ENCODE data around the gene PXN. TPM values are rescaled to one million over a fixed set of nuclear protein-coding genes. Genes with fewer than 3 reads are reported as not detected.
"Not testable (repeated sequence)": the region's sequence is repeated elsewhere in the genome, so short reads cannot be mapped to it uniquely, and the experiment has no call there.

The PXN gene
- total RNA-seq, 1 donor = 24.8 TPM

DNA sequence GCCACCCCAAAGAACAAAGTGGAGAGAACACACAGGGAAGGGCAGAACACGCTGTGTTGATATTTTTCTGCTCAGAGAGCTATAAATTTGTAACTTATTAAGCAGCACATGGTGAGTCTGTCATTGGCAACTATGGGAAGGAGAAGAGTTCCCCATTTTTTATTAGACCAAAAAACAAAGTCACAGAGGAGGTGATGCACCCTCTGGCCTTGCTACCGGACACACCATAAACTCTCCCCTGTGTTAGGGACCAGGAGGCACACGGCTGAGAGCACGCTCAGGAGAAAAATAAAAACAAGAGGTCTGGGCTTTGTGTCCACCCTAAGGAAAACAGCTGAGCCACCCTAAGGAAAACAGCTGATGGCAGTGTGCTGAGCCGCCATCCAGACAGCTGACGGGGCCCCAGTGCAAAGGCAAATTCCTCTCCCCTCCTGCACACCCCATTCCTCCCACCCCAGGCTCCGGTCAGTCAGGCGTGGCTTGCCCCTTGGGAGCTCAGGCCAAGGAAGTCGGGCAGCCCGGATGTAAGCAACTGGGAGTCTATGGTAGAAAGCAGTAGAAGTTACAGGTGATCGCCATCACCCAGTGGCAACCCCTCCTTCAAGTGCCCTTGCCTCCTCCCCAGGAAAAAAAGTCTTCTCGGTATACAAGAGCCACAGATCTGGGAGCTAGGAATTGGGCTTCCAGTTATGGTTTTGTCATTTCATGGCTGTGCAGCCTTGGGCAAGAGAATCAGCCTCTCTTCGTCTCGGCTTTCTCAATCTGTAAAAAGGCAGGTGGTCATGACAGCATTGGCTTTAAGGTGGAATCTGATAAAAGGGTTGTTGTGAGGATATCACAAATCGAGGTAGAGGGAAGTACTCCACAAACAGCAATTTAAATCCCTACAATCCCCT, 2.4 kb downstream of the PXN start:
- peak in 1 of 3 donors; percentile 31 for DNase-seq (ENCODE audit: low read depth in 2 of 3, low spot score in 2 of 3)

DNA sequence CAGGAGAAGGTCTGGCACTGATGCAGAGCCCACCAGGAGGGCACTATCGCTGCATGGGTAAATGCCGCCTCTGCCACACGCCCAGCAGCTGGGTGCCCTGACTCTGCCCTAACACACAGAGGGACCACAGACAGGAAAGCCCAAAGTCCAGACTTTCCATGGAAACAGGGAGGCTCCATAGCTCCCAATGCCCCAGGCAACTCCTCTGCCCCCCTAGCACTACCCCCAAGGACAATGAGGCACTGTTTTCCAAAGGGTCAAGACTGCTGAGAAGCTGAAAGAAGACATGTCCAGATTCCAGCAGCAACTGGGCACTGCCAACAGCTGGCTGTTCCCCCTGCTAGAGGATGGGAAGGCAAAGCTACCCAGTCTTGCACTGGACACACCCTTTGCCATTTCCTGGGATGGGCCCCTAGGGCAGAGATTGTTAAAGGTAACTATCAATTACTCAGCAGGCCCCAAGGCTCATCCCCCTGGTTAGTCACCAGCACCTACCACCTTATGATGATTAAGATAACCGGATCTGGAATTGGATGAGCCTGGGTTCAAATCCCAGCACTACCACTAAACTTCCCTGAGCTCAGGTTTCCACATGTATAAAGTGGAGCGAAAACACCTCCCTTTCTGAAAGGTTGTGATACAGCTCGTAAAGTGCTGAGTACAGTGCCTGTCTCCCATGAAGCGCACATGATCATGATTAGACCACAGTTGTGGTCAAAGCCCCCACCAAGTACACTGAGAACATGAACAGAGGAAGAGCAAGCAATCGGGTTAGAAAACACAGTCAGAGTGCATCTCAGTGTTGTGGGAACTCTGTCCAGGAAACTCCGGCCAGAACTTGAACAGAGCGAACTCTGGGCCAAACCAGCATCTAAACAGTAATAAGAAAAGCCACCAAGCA, 3.3 kb downstream of the PXN start:
- peak in 2 of 3 donors; percentile 39 to 57 for DNase-seq (ENCODE audit: low read depth in 2 of 3, low spot score in 2 of 3)

DNA sequence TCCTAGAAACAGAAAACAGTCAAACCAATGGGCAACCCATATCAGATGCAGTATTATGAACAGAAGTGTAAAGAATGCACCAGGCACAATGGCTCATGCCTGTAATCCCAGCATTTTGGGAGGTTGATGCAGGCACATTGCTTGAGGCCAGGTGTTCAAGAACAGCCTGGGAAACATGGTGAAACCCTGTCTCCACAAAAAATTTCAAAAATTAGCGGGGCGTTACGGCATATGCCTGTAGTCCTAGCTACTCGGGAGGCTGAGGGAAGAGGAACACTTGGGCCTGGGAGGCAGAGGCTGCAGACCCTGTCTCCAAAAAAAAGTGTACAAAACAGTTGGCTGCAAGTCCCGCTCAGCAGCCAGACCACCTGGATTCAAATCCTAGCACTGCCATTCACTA, 4.9 kb downstream of the PXN start:
- DNase-seq (ENCODE audit: low read depth in 2 of 3, low spot score in 2 of 3) = no peak

DNA sequence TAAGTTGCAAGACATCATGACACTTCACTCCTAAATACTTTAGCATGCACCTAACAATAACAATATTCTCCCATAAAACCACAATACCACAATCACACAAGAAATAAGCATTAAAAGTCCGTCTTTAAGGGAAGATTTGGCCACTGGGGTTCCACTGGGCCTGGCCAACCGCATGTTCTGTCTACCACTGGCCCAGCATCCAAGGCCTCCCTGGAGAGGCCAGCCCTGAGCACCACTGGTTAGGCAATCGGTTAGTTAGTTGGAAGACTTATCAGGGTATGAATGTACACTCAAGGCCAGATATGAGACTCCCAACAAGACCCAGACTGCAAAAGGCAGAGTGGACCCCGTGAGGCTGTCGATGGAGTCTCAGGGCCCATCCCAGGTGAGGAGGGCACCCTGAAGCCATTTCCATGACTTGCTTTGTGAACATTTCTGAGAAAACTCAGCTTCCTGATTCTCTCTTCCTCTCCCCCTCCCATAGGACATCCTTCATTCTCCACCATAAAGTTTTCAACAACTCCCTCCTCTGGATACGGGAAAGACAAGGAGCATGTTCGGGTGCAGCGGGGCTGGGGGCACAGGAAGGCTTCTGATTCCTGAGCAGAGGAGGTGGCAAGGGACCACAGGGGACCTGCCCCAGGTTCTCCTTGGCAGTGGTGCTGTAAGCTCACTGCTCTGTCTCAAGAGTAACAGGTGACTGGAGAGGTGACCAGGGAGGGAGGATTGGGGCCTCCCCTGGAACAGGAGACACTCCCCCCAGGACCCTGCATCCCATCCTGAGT, 5.9 kb downstream of the PXN start:
- no peak for DNase-seq (ENCODE audit: low read depth in 2 of 3, low spot score in 2 of 3)

DNA sequence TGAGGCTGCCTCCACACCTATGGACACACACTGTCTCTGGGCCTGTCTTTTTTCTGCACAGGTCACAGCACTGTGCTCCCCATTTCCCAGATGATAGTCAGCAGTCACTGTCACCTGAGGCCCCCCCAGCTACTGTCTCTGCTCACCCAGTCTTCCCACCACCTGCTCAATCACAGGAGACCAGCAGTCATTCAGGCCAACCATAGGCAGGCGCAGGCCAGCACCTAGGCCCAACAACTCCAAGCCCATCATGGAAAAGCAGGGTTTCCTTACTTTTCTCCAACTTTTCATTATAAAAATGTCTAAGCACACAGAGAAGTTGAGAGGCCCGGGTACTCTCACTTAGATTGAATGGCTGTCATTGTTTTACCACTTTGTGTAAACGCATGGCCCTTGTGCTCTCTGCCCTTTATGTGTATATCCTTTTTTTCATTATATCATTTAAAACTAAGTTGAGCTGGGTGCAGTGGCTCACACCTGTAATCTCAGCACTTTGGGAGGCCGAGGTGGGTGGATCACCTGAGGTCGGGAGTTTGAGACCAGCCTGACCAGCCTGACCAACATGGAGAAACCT, 7.1 kb downstream of the PXN start:
- no peak for DNase-seq (ENCODE audit: low read depth in 2 of 3, low spot score in 2 of 3)

DNA sequence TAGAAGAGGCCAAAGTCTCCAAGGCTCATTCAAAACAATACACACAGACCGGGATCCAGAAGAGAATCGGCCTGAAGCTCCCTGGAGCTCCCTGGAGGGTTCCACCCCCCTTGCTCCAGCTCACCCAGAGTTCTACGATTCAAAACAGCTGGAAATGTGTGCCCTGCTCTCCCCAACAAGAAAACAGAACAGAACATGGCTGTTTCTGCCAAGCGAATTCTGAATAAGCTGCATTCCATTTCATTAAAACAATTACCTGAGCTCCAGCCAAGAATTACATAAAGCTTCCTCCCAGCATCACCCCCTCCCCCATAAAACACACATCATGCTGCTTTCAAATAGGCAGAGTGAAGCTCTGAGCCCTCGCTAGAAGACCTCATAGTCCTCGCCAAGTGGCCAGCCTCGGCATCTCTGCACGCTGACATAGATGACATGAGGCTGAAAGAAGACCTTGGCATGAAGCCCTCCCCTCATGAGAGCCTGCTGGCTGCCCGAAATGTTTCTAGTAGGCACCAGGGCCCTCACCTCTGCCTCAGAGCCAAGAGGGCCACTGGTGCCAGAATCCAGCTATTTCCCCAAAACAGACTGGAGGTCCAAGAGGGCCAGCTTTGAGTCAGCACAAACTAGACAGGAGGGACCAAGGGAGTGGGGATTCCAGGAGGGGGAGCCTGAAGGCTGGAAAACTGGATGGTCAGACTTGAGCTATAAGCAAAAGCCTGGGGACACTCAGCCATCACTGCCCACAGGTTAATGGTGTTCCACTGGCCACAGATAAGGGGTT, 8.3 kb downstream of the PXN start:
- DNase-seq (ENCODE audit: low read depth in 2 of 3, low spot score in 2 of 3) = no peak

DNA sequence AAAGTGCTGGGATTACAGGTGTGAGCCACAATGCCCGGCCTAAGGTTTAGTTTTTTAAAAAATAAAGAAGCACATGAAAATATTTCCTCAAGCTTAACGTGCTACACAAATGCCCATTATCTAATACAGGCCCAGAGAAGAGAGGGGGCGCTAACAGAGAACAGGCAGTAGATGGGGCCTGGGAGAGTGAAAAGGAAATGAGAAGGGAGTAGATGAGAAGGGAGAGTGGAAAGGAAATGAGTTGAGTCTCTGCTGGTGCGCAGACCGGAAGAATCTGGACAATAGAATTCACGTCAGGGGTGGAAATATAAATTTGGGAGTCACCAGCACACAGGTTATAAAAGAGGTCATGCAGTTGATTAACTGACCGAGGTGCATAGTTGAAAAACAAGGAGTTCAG, 10.7 kb downstream of the PXN start:
- no peak for DNase-seq (ENCODE audit: low read depth in 2 of 3, low spot score in 2 of 3)

DNA sequence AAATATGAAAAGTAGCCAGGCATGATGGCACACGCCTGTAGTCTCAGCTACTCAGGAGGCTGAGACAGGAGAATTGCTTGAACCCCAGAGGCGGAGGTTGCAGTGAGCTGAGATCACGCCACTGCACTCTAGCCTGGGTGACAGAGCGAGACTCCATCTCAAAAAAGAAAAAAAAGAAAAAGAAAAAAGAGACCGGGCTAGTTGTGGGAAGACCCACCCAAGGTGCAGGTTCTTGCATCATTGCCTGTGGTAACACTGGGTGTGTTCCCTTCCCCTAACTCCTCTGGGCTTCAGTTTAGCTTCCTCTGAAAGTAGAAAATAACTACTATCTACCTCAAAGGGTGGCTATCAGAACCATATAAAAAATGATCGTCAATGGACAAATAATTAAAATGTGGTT, 12.2 kb downstream of the PXN start:
- DNase-seq (ENCODE audit: low read depth in 2 of 3, low spot score in 2 of 3) = peak in 1 of 3 donors; percentile 55

DNA sequence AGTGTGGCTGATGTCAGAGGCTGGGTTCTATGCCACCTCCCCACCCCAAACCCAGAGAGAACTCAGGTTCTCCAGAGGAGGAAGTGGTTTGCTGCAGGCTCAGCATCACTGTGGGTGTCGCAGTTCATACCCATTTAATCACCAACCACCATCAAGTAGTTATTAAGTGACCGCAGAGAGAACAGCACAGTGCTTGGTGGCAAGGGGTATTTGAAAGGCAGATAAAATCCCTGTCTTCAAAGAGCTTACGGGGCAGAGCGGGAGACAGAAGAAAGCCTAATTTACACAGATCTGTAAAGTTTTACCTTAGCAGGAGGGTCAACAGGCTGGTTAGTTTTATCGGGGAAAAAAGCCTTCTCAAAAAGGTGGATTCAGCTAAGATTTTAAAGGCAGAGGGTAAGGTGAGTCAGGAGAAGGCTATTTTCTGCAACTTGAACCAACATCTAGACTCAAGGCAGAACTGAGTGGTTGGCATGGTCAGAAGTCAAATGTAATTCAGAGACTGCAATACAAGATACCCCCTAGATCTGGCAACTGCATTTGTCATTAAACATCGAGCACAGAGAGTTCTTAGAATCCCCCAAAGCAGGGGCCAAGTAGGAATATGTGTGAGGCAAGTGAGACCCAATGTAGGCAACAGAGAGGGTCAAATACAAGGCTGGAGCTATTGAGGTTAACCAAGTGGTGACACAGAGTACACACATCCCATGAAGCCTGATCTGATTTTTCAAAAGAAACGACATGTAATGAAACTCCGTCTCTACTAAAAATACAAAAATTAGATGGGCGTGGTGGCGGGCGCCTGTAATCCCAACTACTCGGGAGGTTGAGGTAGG, 13.2 kb downstream of the PXN start:
- peak in 2 of 3 donors; percentile 59 to 62 for DNase-seq (ENCODE audit: low read depth in 2 of 3, low spot score in 2 of 3)

DNA sequence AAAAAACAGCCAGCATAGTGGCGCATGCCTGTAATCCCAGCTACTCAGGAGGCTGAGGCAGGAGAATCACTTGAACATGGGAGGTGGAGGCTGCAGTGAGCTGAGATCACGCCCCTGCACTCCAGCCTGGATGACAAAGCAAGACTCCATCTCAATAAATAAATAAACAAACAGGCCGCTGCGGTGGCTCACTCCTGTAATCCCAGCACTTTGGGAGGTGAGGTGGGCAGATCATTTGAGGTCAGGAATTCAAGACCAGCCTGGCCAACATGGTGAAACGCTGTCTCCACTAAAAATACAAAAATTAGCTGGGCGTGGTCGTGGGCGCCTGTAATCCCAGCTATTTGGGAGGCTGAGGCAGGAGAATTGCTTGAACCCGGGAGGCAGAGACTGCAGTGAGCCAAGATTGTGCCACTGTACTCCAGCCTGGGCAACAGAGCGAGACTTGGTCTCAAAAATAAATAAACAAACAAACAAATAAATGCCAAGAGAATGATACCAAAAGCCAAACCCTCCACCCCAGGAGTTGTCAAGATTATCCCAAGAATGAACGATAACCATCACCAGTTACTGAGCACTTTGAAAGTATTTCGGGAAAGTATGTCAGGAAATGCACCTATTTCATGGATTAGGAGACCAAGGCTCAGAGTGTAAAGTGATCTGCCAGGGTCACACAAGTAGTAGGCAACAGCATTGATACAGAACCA, 14.0 kb downstream of the PXN start:
- not testable (repeated sequence) for DNase-seq (ENCODE audit: low read depth in 2 of 3, low spot score in 2 of 3)

DNA sequence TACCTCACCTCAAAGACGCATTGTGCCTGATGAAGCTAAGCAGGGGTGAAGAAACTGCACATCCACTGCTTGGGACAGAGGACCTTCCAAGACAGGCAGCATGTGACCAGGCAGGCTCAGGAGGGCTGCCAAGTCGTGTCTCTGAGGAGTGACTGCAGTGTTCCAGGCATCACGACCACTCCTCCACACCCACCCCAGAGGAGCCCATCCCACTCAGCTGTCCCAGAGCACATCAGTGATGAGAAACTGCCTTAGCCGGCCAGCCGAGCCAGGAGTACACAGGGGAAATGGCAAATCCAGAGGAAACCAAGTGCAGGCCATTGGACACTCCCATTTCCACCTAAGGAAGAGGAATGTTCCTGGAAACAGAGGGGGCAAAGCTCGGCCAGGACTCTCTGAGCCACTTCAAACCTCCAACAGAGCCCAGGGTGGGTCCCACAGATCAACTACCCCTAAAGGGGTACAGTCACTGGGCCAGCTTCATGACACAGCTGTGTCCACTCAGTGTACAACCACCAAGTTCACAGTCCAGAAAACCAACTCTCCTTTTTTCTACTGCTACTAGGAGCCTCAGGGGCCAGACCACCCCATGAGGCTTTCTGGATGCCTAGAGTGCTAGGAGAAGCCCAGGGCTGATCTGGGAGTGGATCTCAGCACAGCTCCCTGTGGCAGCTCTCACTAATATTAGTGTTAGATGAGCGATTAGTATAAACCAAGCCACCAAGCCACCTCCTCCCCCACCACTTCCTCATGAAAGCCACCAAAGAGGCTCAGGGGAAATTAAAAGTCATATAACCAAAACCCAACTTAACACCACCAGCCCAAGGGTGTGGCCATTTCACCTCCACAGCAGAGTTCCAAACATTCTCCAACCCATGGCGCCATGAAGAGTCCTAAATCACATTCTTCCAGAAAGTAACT, 15.4 kb downstream of the PXN start:
- DNase-seq (ENCODE audit: low read depth in 2 of 3, low spot score in 2 of 3) = no peak

DNA sequence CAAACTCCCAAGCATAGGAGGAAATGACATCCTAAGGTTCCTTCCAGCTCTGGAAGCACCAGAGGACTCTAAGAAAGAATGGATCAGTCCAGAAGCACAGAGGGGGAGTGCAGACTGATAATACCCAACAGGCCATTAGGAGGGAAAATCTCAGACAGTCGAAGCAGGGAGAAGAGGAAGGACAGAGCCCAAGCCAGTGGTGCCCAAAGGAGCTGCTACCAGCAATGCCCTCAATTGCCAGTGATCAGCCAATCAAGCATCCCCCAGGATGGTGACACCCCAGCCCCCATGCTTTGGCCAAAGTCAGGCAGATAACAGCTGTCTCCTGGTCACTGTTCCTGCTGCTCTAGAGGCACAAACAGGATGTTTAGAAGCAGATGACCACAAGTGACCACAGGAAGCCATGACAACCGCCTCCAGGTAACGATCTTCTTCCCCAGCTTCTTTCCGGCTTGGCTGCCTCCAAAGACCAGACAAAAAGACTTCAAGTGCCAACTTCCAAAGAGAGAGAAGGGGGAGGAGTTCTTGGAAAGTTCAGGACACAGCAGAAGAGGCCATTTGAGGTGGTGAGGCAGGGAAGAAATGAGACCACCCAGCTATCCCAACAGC, 16.2 kb downstream of the PXN start:
- no peak for DNase-seq (ENCODE audit: low read depth in 2 of 3, low spot score in 2 of 3)

DNA sequence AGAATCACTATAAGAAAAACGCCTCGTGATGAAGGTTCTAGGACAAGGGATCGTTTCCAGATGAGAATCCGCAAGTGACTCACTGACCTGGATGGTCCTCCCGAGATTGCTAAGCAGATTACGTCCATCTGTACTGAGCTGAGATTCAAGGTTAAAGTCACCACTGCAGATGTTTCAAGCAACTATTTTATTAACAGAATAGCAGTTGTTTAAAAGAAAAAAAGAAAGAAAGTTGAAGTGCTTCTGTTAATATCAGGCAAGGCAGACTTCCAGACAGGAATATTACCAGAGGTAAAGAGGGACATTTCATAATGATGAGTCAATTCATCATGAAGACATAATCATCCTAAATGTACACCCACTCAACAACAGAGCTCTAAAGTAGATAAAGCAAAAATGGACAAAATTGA, 17.9 kb downstream of the PXN start:
- DNase-seq (ENCODE audit: low read depth in 2 of 3, low spot score in 2 of 3) = no peak

DNA sequence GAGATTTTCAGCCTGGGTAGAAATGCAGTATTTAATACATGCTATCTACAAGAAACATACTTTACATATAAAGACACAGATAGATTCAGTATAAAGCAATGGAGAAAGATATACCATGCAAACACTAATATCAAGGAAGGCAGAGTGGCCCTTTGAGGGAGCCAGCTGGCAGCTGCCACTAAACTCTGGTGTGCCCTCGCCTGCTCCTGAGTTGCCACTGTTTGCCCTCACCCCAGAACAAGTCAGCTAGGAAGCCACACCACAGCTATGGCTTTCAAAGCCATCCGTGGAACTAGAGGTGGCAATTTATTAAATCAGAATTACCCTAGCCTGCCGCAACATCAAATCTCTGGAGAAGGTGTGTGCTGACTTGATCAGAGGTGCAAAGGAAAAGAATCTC, 18.3 kb downstream of the PXN start:
- no peak for DNase-seq (ENCODE audit: low read depth in 2 of 3, low spot score in 2 of 3)

DNA sequence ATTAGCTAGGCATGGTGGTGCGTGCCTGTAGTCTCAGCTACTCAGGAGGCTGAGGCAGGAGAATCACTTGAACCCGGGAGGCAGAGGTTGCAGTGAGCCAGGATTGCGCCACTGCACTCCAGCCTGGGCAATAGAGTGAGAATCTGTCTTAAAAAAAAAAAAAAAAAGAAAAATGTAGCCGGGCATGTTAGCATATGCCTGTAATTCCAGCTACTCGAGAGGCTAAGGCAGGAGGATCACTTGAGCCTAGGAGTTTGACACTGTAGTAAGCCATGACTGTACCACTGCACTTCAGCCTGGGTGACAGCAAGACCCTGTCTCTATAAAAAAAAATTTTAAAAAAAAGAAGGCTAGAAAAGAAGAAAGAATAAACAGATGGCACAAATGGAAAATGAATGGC, 18.8 kb downstream of the PXN start:
- DNase-seq (ENCODE audit: low read depth in 2 of 3, low spot score in 2 of 3) = not testable (repeated sequence)

DNA sequence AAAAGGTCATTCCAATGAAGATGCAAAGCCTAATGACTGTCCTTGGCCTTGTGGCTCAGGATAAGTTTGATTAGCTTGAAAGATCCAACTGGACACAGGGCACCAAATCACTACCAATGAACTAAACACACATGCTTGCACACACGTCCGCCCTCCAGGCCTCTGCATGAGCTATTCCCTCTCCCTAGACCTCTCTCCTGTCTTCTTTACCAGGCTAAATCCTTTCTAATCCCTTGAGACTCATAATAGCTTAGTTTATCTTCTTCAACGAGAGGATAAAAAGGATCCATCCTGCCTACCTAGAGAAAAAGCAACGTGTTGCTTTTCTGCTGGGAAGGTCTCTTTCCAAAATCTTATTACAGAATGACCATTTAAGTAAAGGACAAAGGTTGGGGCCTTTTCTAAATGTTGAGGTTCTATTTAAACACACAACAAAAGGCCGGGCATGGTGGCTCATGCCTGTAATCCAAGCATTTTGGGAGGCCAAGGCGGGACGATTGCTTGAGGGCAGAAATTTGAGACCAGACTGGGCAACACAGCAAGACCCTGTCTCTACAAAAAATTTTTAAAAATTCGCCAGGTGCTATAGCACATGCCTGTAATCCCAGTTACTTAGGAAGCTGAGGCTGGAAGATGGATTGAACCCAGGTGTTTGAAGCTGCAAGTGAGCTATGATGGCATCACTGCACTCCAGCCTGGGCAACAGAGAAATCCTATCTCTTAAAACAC, 22.4 kb downstream of the PXN start:
- no peak for DNase-seq (ENCODE audit: low read depth in 2 of 3, low spot score in 2 of 3)

Measured in hematopoietic multipotent progenitor cell (in vitro differentiated cells).